SK-N-SH (cell line): ENCODE measurements around the gene GSTO2. TPM values are rescaled to one million over a fixed set of nuclear protein-coding genes. Genes with fewer than 3 reads are reported as not detected.

Source experiments
- CTCF ChIA-PET: fragments of 300-600, 350-600 bp; formaldehyde crosslinking; extraction: SDS; loops from one replicate; lab custom pipeline; 2021; lab: Yijun Ruan, JAX
- POLR2A ChIA-PET: fragments of 350-600 bp; sonication (Branson Sonifier 250); formaldehyde crosslinking; extraction: SDS; loops from one replicate; lab custom pipeline; 2020; ENCODE audit warnings: antibody characterized with exemption, inconsistent platforms; lab: Yijun Ruan, JAX
- DNase-seq: peaks from one replicate; pipeline ENCODE4 v3.0.0; 2012
- H2AFZ ChIP-seq: fragments of 200-600 bp; sonication (generic); 2 replicates; pipeline ENCODE4 v1.8.1; 2016; ENCODE audit warnings: antibody characterized with exemption, mild to moderate bottlenecking, low read depth
- H3F3A ChIP-seq: fragments of 200-600 bp; sonication (generic); replicated peaks from 2 replicates; pipeline ENCODE3; 2016; ENCODE audit warnings: antibody characterized with exemption, mild to moderate bottlenecking; ENCODE audit not compliant: insufficient read depth
- H3K27ac ChIP-seq, 2 experiments: fragments of 200-500 bp in 1 of 2; fragments of 200-600 bp in 1 of 2; sonication (Bioruptor generic) in 1 of 2; sonication (generic), shearing (Covaris generic) in 1 of 2; 2 replicates each; pipeline versions ENCODE4 v1.5.1 to v1.6.1; 2014 to 2016; ENCODE audit warnings: low read depth in 2 of 2, inconsistent platforms in 1 of 2, low read length in 1 of 2, mild to moderate bottlenecking in 1 of 2, mixed read lengths in 1 of 2
- H3K27me3 ChIP-seq: fragments of 200-600 bp; sonication (generic), shearing (Covaris generic); 2 replicates; pipeline ENCODE4 v1.6.1; 2016; ENCODE audit warnings: mixed run types; ENCODE audit not compliant: insufficient read depth
- H3K36me3 ChIP-seq, 2 experiments: fragments of 200-500 bp in 1 of 2; fragments of 200-600 bp in 1 of 2; sonication (Bioruptor generic) in 1 of 2; sonication (generic) in 1 of 2; replicated peaks in 1 of 2; 2 replicates each; pipeline versions ENCODE3 to v1.5.1; 2014 to 2016; ENCODE audit warnings: low read length in 1 of 2, mild to moderate bottlenecking in 1 of 2; ENCODE audit not compliant: insufficient read depth in 2 of 2, control insufficient read depth in 1 of 2
- H3K4me1 ChIP-seq, 2 experiments: fragments of 200-500 bp in 1 of 2; fragments of 200-600 bp in 1 of 2; sonication (Bioruptor generic) in 1 of 2; sonication (generic), shearing (Covaris generic) in 1 of 2; 2 replicates each; pipeline versions ENCODE4 v1.5.1 to v1.6.1; 2014 to 2016; ENCODE audit warnings: low read depth in 1 of 2, low read length in 1 of 2, mixed run types in 1 of 2; ENCODE audit not compliant: insufficient read depth in 2 of 2, control insufficient read depth in 1 of 2
- H3K4me2 ChIP-seq: fragments of 200-600 bp; sonication (generic), shearing (Covaris generic); 2 replicates; pipeline ENCODE4 v1.6.1; 2017; ENCODE audit warnings: mixed run types
- H3K4me3 ChIP-seq, 2 experiments: fragments of 200-500 bp in 1 of 2; fragments of 200-600 bp in 1 of 2; sonication (Bioruptor generic) in 1 of 2; sonication (generic), shearing (Covaris generic) in 1 of 2; 2 replicates each; pipeline versions ENCODE4 v1.5.1 to v1.8.1; 2014 to 2016; ENCODE audit warnings: low read depth in 2 of 2, inconsistent platforms in 1 of 2, low read length in 1 of 2, mild to moderate bottlenecking in 1 of 2, mixed read lengths in 1 of 2, moderate library complexity in 1 of 2
- H3K79me2 ChIP-seq: fragments of 200-600 bp; sonication (generic); 2 replicates; pipeline ENCODE4 v1.8.1; 2017; ENCODE audit warnings: mild to moderate bottlenecking; ENCODE audit not compliant: insufficient read depth
- H3K9ac ChIP-seq: fragments of 200-600 bp; sonication (generic); 2 replicates; pipeline ENCODE4 v1.6.1; 2017; ENCODE audit warnings: mixed run types
- H3K9me2 ChIP-seq: fragments of 200-600 bp; sonication (generic); 2 replicates; pipeline ENCODE4 v1.6.1; 2017; ENCODE audit warnings: mixed run types
- H3K9me3 ChIP-seq: fragments of 200-600 bp; sonication (generic); 2 replicates; pipeline ENCODE4 v1.6.1; 2017; ENCODE audit warnings: mixed run types, mild to moderate bottlenecking, moderate library complexity
- H4K20me1 ChIP-seq: fragments of 200-600 bp; sonication (generic); 2 replicates; pipeline ENCODE4 v1.6.1; 2017; ENCODE audit warnings: mild to moderate bottlenecking, mixed run types; ENCODE audit not compliant: insufficient read depth
- CHD2 ChIP-seq: fragments of 150-350 bp; IDR thresholded peaks from 2 replicates; pipeline ENCODE4 v1.6.1; 2018; ENCODE audit warnings: low read length; ENCODE audit not compliant: partially characterized antibody
- FOXM1 ChIP-seq: IDR thresholded peaks from 2 replicates; pipeline ENCODE4 v1.4.0; 2012; ENCODE audit warnings: low read depth, mild to moderate bottlenecking
- GABPA ChIP-seq: IDR thresholded peaks from 2 replicates; pipeline ENCODE4 v1.4.0; 2012; ENCODE audit warnings: low read depth, mild to moderate bottlenecking
- GATA2 ChIP-seq: sonication (generic); formaldehyde crosslinking; IDR thresholded peaks from 2 replicates; pipeline ENCODE4 v1.5.0; 2020; ENCODE audit warnings: mild to moderate bottlenecking, missing genetic modification reagents
- JUND ChIP-seq: IDR thresholded peaks from 2 replicates; pipeline ENCODE4 v1.4.0; 2012
- MEF2A ChIP-seq: IDR thresholded peaks from 2 replicates; pipeline ENCODE4 v1.4.0; 2012; ENCODE audit warnings: low read depth, borderline replicate concordance
- MXI1 ChIP-seq: IDR thresholded peaks from 2 replicates; pipeline ENCODE4 v1.6.1; 2012; ENCODE audit warnings: mild to moderate bottlenecking, low read depth, low read length, improper control_type of control experiment
- POLR2AphosphoS5 ChIP-seq: IDR thresholded peaks from 2 replicates; pipeline ENCODE4 v1.6.1; 2012; ENCODE audit warnings: low read depth, low read length
- RCOR1 ChIP-seq: fragments of 150-350 bp; IDR thresholded peaks from 2 replicates; pipeline ENCODE4 v1.6.1; 2017; ENCODE audit warnings: antibody characterized with exemption, low read length
- RFX5 ChIP-seq: IDR thresholded peaks from 2 replicates; pipeline ENCODE4 v1.6.1; 2012; ENCODE audit warnings: mild to moderate bottlenecking, improper control_type of control experiment, low read length
- SMC3 ChIP-seq: IDR thresholded peaks from 2 replicates; pipeline ENCODE4 v1.6.1; 2012; ENCODE audit warnings: low read depth, low read length, improper control_type of control experiment
- WGBS: methylation state at CpG from one replicate; pipeline ENCODE4 v1.1.6; 2017; ENCODE audit warnings: low lambda C conversion rate; 5-methylcytosine and 5-hydroxymethylcytosine counted together
- polyA plus RNA-seq, 3 experiments: library from polyadenylated mRNA; depleted of rRNA; stranded (reverse); fragments of >200 nt; gene quantifications; 2 replicates each; pipeline ENCODE4 v1.2.3, GENCODE V29; 2012
- TF ChIP-seq, protein P1 (sequence below): IDR thresholded peaks from 2 replicates; pipeline ENCODE4 v1.6.1; 2012; ENCODE audit warnings: mild to moderate bottlenecking, low read depth, low read length, moderate library complexity
- TF ChIP-seq, protein P2 (sequence below): fragments of 150-350 bp; IDR thresholded peaks from 2 replicates; pipeline ENCODE4 v1.6.1; 2016; ENCODE audit warnings: mild to moderate bottlenecking, low read depth, low read length
- TF ChIP-seq, protein P3 (sequence below): fragments of 200-600 bp; sonication (generic); IDR thresholded peaks from 2 replicates; pipeline ENCODE4 v1.6.1; 2017; ENCODE audit warnings: antibody characterized with exemption, mild to moderate bottlenecking, moderate library complexity
- TF ChIP-seq, protein P4 (sequence below): fragments of 150-350 bp; IDR thresholded peaks from 2 replicates; pipeline ENCODE4 v1.6.1; 2017; ENCODE audit warnings: antibody characterized with exemption, low read length, low read depth, borderline replicate concordance

The GSTO2 gene
- polyA plus RNA-seq, 1 of the 3 experiments (the other 2 are of a cell fraction) = 0.49 TPM

DNA sequence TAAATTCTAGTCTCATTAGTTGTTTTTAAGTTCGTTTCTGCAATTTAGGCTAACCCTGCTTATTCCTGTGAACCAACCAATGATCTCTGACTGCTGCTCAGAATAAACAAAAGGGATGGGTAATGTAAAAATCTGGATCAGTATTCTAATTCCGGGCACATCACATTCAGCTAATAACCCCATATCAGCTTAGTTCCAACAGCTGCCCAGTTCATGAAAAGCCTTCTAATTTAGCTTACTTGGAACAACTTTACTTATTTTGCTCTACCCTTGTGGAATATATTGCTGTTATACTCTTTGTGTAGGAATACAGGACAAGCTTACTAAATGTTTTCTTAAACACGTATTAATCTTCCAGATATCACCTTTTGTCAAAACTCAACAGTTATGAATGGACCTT lies 33.2 kb upstream of the GSTO2 start:
- no peak overlapping the region for H3K9ac ChIP-seq
- H3K79me2 ChIP-seq = no peaks in the 10 kb centered on the region
- peaks cover 0 to 5% of the 10 kb centered on the region in 2 experiments; a peak in 2 of 4 replicates for H3K4me1 ChIP-seq
- no peak overlapping the region; the same call in 1 of the 2 replicates for H2AFZ ChIP-seq
- ChIA-PET CTCF (no interaction called here), POLR2A (no interaction called here)
- no peaks in the 10 kb centered on the region for H3K36me3 ChIP-seq
- WGBS = 41% methylated on average over 3 of the region's 3 CpGs
- H4K20me1 ChIP-seq = no peaks in the 10 kb centered on the region
- H3K9me3 ChIP-seq = peaks cover 6% of the 10 kb centered on the region
- TF ChIP-seq POLR2AphosphoS5 = no peak
- TF ChIP-seq MXI1 = no peak
- TF ChIP-seq, protein P1, sequence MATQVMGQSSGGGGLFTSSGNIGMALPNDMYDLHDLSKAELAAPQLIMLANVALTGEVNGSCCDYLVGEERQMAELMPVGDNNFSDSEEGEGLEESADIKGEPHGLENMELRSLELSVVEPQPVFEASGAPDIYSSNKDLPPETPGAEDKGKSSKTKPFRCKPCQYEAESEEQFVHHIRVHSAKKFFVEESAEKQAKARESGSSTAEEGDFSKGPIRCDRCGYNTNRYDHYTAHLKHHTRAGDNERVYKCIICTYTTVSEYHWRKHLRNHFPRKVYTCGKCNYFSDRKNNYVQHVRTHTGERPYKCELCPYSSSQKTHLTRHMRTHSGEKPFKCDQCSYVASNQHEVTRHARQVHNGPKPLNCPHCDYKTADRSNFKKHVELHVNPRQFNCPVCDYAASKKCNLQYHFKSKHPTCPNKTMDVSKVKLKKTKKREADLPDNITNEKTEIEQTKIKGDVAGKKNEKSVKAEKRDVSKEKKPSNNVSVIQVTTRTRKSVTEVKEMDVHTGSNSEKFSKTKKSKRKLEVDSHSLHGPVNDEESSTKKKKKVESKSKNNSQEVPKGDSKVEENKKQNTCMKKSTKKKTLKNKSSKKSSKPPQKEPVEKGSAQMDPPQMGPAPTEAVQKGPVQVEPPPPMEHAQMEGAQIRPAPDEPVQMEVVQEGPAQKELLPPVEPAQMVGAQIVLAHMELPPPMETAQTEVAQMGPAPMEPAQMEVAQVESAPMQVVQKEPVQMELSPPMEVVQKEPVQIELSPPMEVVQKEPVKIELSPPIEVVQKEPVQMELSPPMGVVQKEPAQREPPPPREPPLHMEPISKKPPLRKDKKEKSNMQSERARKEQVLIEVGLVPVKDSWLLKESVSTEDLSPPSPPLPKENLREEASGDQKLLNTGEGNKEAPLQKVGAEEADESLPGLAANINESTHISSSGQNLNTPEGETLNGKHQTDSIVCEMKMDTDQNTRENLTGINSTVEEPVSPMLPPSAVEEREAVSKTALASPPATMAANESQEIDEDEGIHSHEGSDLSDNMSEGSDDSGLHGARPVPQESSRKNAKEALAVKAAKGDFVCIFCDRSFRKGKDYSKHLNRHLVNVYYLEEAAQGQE = no peak
- TF ChIP-seq, protein P2, sequence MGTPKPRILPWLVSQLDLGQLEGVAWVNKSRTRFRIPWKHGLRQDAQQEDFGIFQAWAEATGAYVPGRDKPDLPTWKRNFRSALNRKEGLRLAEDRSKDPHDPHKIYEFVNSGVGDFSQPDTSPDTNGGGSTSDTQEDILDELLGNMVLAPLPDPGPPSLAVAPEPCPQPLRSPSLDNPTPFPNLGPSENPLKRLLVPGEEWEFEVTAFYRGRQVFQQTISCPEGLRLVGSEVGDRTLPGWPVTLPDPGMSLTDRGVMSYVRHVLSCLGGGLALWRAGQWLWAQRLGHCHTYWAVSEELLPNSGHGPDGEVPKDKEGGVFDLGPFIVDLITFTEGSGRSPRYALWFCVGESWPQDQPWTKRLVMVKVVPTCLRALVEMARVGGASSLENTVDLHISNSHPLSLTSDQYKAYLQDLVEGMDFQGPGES = no peak
- TF ChIP-seq MEF2A = no peak
- TF ChIP-seq CHD2 = no peak
- TF ChIP-seq RFX5 = no peak
- TF ChIP-seq, protein P3, sequence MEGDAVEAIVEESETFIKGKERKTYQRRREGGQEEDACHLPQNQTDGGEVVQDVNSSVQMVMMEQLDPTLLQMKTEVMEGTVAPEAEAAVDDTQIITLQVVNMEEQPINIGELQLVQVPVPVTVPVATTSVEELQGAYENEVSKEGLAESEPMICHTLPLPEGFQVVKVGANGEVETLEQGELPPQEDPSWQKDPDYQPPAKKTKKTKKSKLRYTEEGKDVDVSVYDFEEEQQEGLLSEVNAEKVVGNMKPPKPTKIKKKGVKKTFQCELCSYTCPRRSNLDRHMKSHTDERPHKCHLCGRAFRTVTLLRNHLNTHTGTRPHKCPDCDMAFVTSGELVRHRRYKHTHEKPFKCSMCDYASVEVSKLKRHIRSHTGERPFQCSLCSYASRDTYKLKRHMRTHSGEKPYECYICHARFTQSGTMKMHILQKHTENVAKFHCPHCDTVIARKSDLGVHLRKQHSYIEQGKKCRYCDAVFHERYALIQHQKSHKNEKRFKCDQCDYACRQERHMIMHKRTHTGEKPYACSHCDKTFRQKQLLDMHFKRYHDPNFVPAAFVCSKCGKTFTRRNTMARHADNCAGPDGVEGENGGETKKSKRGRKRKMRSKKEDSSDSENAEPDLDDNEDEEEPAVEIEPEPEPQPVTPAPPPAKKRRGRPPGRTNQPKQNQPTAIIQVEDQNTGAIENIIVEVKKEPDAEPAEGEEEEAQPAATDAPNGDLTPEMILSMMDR = no peak
- no peak for TF ChIP-seq FOXM1
- H3K9me2 ChIP-seq = no peaks in the 10 kb centered on the region
- H3F3A ChIP-seq = peaks cover 4% of the 10 kb centered on the region
- H3K4me3 ChIP-seq = no peak overlapping the region
- H3K4me2 ChIP-seq = no peak overlapping the region
- no peak for DNase-seq
- no peak overlapping the region for H3K27ac ChIP-seq
- H3K27me3 ChIP-seq = no peaks in the 10 kb centered on the region; the same call in 1 of the 2 replicates

DNA sequence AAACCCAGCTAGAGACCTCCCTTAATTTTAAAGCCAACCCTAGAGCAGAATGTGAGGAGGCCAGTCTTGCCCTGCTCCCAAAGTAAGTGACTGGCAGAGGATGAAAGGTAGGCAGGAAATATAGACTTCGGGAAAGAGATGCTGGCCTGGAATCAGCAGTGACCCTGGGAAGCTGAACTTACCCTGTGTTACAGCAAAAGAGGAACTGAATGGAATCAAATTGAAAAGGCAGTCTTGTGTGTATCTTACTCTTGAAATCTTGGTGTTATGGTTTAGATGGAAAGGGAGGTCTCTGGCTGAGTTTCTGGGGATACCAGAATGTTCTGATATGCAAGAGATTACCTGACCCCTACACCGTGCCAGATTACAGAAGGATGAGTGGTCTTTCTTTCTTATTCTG lies 28.9 kb upstream of the GSTO2 start:
- no peak for DNase-seq
- Histone ChIP-seq H3K4me1 (no peaks in the 10 kb centered on the region), H3K9me3 (no peaks in the 10 kb centered on the region), H3K27me3 (no peaks in the 10 kb centered on the region; the same call in 1 of the 2 replicates), H3K4me3 (no peak overlapping the region), H2AFZ (no peak overlapping the region), H3K27ac (no peak overlapping the region), H3K9ac (no peak overlapping the region), H3F3A (no peaks in the 10 kb centered on the region), H3K36me3 (no peaks in the 10 kb centered on the region), H3K4me2 (no peak overlapping the region)
- CTCF ChIA-PET = no interaction called here
- TF ChIP-seq RCOR1 (no peak), CHD2 (no peak), JUND (no peak), GATA2 (CRISPR knock-in tag) (no peak), GABPA (no peak), SMC3 (no peak)
- TF ChIP-seq, protein P1 = no peak
- TF ChIP-seq, protein P4, sequence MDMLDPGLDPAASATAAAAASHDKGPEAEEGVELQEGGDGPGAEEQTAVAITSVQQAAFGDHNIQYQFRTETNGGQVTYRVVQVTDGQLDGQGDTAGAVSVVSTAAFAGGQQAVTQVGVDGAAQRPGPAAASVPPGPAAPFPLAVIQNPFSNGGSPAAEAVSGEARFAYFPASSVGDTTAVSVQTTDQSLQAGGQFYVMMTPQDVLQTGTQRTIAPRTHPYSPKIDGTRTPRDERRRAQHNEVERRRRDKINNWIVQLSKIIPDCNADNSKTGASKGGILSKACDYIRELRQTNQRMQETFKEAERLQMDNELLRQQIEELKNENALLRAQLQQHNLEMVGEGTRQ = no peak
- TF ChIP-seq, all 33 proteins: peak for 0
- POLR2A ChIA-PET = no interaction called here
- H3K79me2 ChIP-seq = no peaks in the 10 kb centered on the region
- WGBS = 37% methylated on average over 2 of the region's 2 CpGs
- no peaks in the 10 kb centered on the region for H4K20me1 ChIP-seq
- no peaks in the 10 kb centered on the region for H3K9me2 ChIP-seq
